AG04450 (cell line): ENCODE data around the gene WDR1. TPM values are rescaled to one million over a fixed set of nuclear protein-coding genes. Genes with fewer than 3 reads are reported as not detected.
A peak's percentile ranks its signal among the peaks of the same experiment; 100 is the strongest.

Experiments
- CTCF ChIA-PET: fragments of 300-600, 350-600 bp; formaldehyde crosslinking; extraction: SDS; loops from one replicate; lab custom pipeline; 2022; ENCODE audit warnings: antibody characterized with exemption, inconsistent platforms; lab: Charles Lee
- POLR2A ChIA-PET: fragments of 350-600 bp; formaldehyde crosslinking; extraction: SDS; loops from one replicate; lab custom pipeline; 2021; ENCODE audit warnings: antibody characterized with exemption, inconsistent platforms; lab: Yijun Ruan, JAX
- DNase-seq: peaks from one replicate; pipeline ENCODE4 v3.0.0-alpha.2; 2011; ENCODE audit warnings: low read depth, low spot score
- H3K27ac ChIP-seq: one replicate; pipeline ENCODE4 v1.5.1; 2012; ENCODE audit warnings: low read depth, low read length, control low read depth
- H3K27me3 ChIP-seq: one replicate; pipeline ENCODE4 v1.6.0; 2012; ENCODE audit warnings: low read length; ENCODE audit not compliant: control insufficient read depth, insufficient read depth
- H3K4me3 ChIP-seq: 2 replicates; pipeline ENCODE4 v1.5.1; 2011; ENCODE audit warnings: mild to moderate bottlenecking, low read depth, low read length, control low read depth
- H3K9me3 ChIP-seq: 2 replicates; pipeline ENCODE4 v1.5.1; 2012; ENCODE audit warnings: low read length; ENCODE audit not compliant: control insufficient read depth, insufficient read depth
- polyA plus RNA-seq: library from polyadenylated mRNA; depleted of rRNA; stranded (reverse); fragments of >200 nt; gene quantifications from 2 replicates; pipeline ENCODE4 v1.2.3, GENCODE V29; 2011
- TF ChIP-seq, protein P1 (sequence below): IDR thresholded peaks from 2 replicates; pipeline ENCODE4 v1.5.1; 2011; ENCODE audit warnings: low read depth, low read length, control low read depth, inconsistent platforms

The WDR1 gene
- polyA plus RNA-seq, 1 experiment: 735 TPM

DNA sequence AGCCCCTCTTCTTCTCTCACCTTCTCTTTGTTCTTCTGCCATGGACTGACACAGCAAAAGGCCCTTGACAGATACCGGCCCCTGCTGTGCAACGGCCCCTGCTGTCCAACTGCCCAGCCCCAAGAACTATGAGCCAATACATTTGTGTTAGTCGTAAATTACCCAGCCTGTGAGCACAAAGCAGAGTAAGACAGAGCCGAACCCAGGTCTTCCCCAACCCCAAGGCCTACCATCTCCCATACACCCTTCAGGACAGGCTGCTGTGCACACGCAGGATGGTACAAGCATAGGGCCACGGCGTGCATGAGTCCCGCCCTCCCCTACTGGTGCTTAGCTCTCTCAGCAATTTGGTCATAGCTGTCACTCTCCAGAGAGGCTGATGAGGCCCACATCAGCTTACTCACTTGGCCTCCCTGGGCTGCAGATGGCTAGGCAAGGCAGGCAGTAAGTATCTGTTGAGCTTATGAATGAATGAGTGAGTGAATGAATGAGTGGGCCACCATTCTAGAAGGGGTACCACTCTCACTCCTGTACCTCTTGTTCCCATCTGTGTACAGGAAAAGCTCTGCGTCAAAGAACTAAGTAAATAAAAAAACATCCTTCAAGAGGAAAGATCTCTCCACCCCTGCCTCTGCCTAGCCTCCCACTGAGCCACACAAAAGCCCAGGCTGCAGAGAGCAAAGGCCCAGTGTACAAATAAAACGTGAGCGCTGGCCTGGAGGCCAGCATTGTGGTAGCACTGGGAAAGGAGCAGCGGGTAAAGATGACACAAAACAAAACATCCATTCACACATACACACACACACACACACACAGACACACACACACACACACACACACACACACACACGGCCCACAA is 13.9 kb downstream of the WDR1 start:
- ChIA-PET POLR2A (interaction anchor here (1.5 to 6.6 kb wide), 3 partner anchors 7 to 15 kb away, joined by 6 to 63 read pairs (median 8); partner anchors contain the start of gene WDR1), CTCF (interaction anchor here (0.7 kb wide), 1 partner anchor 29 kb away, joined by 3 read pairs; no protein-coding TSS in a partner anchor)
- Histone ChIP-seq H3K4me3 (no peak overlapping the region), H3K9me3 (no peaks in the 10 kb centered on the region; the same call in 1 of the 2 replicates), H3K27ac (peak overlapping the region; percentile 68), H3K27me3 (no peaks in the 10 kb centered on the region)
- TF ChIP-seq, protein P1, sequence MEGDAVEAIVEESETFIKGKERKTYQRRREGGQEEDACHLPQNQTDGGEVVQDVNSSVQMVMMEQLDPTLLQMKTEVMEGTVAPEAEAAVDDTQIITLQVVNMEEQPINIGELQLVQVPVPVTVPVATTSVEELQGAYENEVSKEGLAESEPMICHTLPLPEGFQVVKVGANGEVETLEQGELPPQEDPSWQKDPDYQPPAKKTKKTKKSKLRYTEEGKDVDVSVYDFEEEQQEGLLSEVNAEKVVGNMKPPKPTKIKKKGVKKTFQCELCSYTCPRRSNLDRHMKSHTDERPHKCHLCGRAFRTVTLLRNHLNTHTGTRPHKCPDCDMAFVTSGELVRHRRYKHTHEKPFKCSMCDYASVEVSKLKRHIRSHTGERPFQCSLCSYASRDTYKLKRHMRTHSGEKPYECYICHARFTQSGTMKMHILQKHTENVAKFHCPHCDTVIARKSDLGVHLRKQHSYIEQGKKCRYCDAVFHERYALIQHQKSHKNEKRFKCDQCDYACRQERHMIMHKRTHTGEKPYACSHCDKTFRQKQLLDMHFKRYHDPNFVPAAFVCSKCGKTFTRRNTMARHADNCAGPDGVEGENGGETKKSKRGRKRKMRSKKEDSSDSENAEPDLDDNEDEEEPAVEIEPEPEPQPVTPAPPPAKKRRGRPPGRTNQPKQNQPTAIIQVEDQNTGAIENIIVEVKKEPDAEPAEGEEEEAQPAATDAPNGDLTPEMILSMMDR: no peak
- no peak for DNase-seq

DNA sequence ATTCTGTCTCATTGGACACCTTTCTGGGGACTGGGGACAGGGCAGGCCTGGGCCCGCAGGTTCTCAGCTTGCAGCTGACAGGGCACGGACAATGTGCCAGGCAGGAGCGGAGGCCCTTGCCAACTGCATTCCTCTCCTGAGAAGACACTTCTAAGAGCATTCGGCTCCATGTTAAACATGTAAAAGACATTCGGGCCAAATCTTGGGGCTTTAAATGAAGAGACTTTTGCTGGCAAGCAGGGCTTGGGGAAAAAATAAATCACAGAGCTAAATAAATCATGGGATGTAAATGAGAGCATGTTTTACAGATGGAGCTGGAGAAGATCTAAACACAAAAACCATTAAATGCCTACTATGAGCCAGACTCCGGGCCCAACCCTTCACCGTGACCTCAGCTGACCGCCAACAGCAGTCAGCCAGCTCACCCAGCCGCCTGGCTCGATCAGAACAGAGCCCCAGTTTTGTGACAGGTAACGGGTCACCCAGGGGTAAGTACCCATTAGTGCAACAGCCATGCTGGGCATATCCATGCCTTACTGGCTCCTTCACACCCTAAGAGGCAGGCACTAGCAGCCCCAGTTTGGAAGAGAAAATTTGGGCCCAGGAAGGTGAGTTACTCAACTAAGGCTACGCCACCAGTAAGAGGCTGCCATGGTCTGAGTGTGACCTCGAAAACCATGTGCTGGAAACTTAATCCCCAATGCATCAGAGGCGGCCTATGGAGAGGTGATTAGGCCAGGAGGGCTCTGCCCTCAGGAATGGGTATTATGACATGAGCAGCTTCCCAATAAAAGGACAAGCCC is 14.7 kb downstream of the WDR1 start:
- DNase-seq: no peak
- no peaks in the 10 kb centered on the region for H3K9me3 ChIP-seq
- TF ChIP-seq, protein P1: no peak
- H3K27me3 ChIP-seq: no peaks in the 10 kb centered on the region
- CTCF ChIA-PET: no interaction called here
- peak overlapping the region; percentile 68 for H3K27ac ChIP-seq
- POLR2A ChIA-PET: interaction anchor here (1.5 kb wide), 1 partner anchor 10 kb away, joined by 6 read pairs; no protein-coding TSS in a partner anchor
- H3K4me3 ChIP-seq: no peak overlapping the region

DNA sequence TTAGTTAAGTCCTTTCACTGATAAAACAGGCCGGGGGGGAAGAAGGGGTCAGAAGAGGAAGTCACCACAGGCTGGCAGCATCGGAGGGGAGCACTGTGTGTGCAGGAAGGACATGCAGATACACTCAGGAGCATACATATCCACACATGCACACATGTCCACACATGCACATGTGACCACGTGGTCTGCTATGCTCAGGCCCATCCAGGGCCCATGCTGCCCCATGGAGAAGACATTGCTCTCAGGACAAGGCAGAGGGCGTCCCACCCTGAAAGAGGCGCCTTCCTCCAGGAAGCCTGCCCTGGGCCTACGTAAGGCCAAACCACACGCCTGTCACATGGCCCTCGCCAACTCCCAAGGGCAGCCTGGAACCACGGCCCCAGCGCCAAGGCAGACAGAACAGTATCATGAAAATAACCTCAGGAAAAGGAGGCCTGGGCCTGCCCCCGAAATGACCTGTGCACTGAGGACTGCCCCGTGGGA is 15.8 kb downstream of the WDR1 start:
- Histone ChIP-seq H3K4me3 (no peak overlapping the region), H3K9me3 (no peaks in the 10 kb centered on the region), H3K27me3 (no peaks in the 10 kb centered on the region), H3K27ac (no peak overlapping the region)
- ChIA-PET POLR2A (no interaction called here), CTCF (no interaction called here)
- DNase-seq: no peak
- TF ChIP-seq, protein P1: no peak

DNA sequence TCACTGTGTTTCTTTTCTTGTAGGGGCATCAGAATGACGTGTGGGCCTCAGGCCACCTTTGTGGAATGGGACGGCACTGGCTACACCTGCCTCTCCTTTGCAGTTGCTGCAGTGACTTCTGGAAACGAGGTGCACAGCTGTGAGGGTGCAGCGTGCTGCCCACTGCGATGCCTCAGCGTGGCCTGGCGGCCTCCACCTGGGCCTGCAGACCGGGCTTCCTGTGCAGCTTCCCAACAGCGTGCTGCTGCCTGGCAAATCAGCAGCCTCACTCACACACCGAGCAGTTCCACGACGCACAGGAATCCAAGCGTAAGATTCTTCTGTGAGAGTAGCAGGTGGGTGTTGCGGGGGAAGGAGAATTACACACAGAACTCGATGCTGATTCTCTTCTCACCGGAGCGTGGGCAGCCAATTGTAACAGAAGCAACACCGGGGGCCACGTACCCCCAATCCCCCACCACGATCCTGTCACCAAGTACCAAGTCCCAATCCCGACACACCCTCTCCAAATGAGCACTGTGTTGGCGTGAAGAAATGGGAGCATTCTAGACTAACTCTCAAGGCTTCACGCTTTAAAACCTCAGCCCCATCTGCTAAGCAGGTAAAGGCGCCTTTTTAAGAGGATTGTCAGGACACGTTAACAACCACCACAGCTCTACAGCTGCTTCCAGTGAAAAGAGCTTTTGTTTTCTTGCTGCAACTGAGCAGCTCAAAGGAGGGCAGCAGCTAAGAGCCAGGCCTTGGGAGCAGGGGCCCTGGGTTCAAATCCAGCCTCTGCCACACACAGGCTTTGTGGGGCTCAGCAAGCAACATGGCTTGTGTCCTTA is 16.9 kb downstream of the WDR1 start:
- POLR2A ChIA-PET: no interaction called here
- no peaks in the 10 kb centered on the region; the same call in 1 of the 2 replicates for H3K9me3 ChIP-seq
- CTCF ChIA-PET: no interaction called here
- TF ChIP-seq, protein P1: no peak
- H3K4me3 ChIP-seq: no peak overlapping the region
- no peak for DNase-seq
- H3K27ac ChIP-seq: peak overlapping the region; percentile 57
- H3K27me3 ChIP-seq: no peaks in the 10 kb centered on the region
